Esophagus (tissue), 2 donors: ENCODE results near the gene PCDHGB3. TPM values are rescaled to one million over a fixed set of nuclear protein-coding genes. Genes with fewer than 3 reads are reported as not detected.
A peak's percentile ranks its signal among the peaks of the same experiment; 100 is the strongest.
"Not testable (repeated sequence)": the region's sequence is repeated elsewhere in the genome, so short reads cannot be mapped to it uniquely, and the experiment has no call there.

ENCODE experiments used
- H3K27ac ChIP-seq, 2 donors: one replicate each; pipeline ENCODE4 v1.5.1; 2013; ENCODE audit warnings: low read depth in 2 of 2, mild to moderate bottlenecking in 2 of 2, inconsistent platforms in 1 of 2, low read length in 1 of 2, moderate library complexity in 1 of 2
- H3K27me3 ChIP-seq, 2 donors: one replicate each; pipeline ENCODE4 v1.6.1; 2013; ENCODE audit warnings: low read length in 2 of 2, control low read depth in 1 of 2, mild to moderate bottlenecking in 1 of 2; ENCODE audit not compliant: insufficient read depth in 2 of 2, control insufficient read depth in 1 of 2
- H3K36me3 ChIP-seq, 2 donors: one replicate each; pipeline ENCODE4 v1.6.1; 2013; ENCODE audit warnings: low read length in 1 of 2; ENCODE audit not compliant: control insufficient read depth in 2 of 2, insufficient read depth in 2 of 2
- H3K4me1 ChIP-seq, 2 donors: one replicate each; pipeline ENCODE4 v1.6.1; 2013; ENCODE audit warnings: low read length in 1 of 2; ENCODE audit not compliant: control insufficient read depth in 2 of 2, insufficient read depth in 2 of 2
- H3K4me3 ChIP-seq, 2 donors: one replicate each; pipeline ENCODE4 v1.5.1; 2013; ENCODE audit warnings: low read length in 2 of 2, mild to moderate bottlenecking in 2 of 2, low read depth in 1 of 2, moderate library complexity in 1 of 2
- H3K9me3 ChIP-seq, 2 donors: one replicate each; pipeline ENCODE4 v1.6.1; 2013; ENCODE audit warnings: mild to moderate bottlenecking in 2 of 2, low read depth in 1 of 2, low read length in 1 of 2, moderate library complexity in 1 of 2; ENCODE audit not compliant: control insufficient read depth in 2 of 2, insufficient read depth in 1 of 2
- WGBS, 2 donors: extraction: QIAGEN DNeasy Blood & Tissue Kit; methylation state at CpG; one replicate each; pipeline ENCODE4 v1.1.7; 2013; 5-methylcytosine and 5-hydroxymethylcytosine counted together
- polyA plus RNA-seq, 2 donors: library from polyadenylated mRNA; stranded (reverse); fragments of 200-250 nt; gene quantifications; one replicate each; pipeline ENCODE4 v1.2.3, GENCODE V29; 2013
- donor health status: healthy with polysubstance abuse.
- donor health status: Bipolar disorder and iron deficiency.

The PCDHGB3 gene
- polyA plus RNA-seq, 2 donors: 0.13 to 0.37 TPM

DNA sequence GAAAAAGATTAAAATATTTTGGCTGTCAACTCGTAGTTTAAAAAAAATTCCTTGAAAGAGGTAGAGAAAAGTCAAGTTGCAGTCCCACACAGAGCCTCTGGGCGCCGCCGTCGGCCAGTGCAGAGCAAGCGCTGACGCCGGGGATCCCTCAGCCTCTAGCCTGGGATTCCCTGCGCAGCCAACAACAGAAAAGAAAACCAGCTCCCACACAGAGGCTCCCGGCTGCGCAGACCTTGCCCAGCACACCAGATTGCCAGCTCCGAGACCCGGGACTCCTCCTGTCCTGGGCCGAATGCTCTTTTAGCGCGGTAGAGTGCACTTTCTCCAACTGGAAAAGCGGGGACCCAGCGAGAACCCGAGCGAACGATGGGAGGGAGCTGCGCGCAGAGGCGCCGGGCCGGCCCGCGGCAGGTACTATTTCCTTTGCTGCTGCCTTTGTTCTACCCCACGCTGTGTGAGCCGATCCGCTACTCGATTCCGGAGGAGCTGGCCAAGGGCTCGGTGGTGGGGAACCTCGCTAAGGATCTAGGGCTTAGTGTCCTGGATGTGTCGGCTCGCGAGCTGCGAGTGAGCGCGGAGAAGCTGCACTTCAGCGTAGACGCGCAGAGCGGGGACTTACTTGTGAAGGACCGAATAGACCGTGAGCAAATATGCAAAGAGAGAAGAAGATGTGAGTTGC, 47.6 kb downstream of the PCDHGB3 start, which contains the start of gene PCDHGB7:
PCDHGB7 (plus strand) TSS at position 184 of the 679 bp plus-strand sequence; CDS start at position 367, 183 bp downstream.
- not testable (repeated sequence) for H3K27me3 ChIP-seq, H3K36me3 ChIP-seq, H3K4me1 ChIP-seq
- 14 to 16% methylated on average over 46 of the region's 47 CpGs for WGBS, 2 donors
- H3K4me3 ChIP-seq: peak within 1 kb of the TSS; percentile 35 to 44
- peak within 1 kb of the TSS; percentile 13 to 21 for H3K27ac ChIP-seq
- peaks cover 52 to 57% of the 10 kb centered on the region in 2 donors for H3K9me3 ChIP-seq

DNA sequence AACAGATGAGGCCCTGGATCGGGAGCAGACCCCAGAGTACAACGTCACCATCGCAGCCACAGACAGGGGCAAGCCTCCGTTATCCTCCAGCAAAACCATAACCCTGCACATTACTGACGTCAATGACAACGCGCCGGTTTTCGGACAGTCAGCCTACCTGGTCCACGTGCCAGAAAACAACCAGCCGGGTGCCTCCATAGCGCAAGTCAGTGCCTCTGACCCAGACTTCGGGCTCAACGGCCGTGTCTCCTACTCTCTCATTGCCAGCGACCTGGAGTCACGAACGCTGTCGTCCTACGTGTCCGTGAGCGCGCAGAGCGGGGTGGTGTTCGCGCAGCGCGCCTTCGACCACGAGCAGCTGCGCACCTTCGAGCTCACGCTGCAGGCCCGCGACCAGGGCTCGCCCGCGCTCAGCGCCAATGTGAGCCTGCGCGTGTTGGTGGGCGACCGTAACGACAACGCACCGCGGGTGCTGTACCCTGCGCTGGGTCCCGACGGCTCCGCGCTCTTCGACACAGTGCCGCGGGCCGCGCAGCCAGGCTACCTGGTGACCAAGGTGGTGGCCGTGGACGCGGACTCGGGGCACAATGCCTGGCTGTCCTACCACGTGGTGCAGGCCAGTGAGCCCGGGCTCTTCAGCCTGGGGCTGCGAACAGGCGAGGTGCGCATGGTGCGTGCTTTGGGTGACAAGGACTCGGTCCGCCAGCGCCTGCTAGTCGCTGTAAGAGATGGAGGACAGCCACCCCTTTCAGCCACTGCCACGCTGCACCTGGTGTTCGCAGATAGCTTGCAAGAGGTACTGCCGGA, 49.2 kb downstream of the PCDHGB3 start:
- Histone ChIP-seq H3K27me3 (no peaks in the 10 kb centered on the region), H3K4me1 (peaks cover 0 to 5% of the 10 kb centered on the region in 2 donors), H3K4me3 (no peak overlapping the region), H3K36me3 (peaks cover 0 to 2% of the 10 kb centered on the region in 2 donors), H3K27ac (no peak overlapping the region), H3K9me3 (peaks cover 53 to 54% of the 10 kb centered on the region in 2 donors)
- 31 to 37% methylated on average over 73 to 74 of the region's 74 CpGs for WGBS, 2 donors

DNA sequence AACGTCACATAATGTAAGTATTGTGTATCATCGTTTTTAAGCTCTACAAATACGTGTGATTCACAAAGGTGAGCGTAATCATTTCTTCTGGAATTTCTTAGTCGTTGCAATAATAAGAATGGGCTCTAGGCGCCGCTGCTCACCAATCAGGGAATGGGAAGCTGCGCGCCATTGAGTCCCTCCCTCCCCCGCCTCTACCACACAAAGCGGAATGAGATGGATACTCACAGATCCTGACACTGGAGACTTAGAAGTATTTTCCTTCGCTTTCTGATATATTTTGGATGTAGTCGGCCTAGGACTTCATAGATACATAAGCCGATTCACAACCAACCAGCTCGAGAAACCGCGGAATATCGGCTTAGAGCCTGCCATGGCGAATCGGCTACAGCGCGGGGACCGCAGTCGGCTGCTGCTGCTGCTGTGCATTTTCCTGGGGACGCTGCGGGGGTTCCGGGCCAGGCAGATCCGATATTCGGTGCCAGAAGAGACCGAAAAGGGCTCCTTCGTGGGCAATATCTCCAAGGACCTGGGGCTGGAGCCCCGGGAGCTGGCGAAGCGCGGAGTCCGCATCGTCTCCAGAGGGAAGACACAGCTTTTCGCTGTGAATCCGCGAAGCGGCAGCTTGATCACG, 50.9 kb downstream of the PCDHGB3 start, which contains the start of gene PCDHGA11:
PCDHGA11 (plus strand) TSS at position 197 of the 634 bp plus-strand sequence; CDS start at position 374, 177 bp downstream.
- peaks cover 0 to 2% of the 10 kb centered on the region in 2 donors for H3K36me3 ChIP-seq
- H3K27ac ChIP-seq: no peak within 1 kb of the TSS
- 15 to 16% methylated on average over 42 of the region's 42 CpGs for WGBS, 2 donors
- H3K9me3 ChIP-seq: peaks cover 46% of the 10 kb centered on the region in 2 donors
- H3K4me3 ChIP-seq: peak within 1 kb of the TSS; percentile 7 to 32
- H3K27me3 ChIP-seq: no peaks in the 10 kb centered on the region
- peaks cover 0 to 5% of the 10 kb centered on the region in 2 donors for H3K4me1 ChIP-seq

DNA sequence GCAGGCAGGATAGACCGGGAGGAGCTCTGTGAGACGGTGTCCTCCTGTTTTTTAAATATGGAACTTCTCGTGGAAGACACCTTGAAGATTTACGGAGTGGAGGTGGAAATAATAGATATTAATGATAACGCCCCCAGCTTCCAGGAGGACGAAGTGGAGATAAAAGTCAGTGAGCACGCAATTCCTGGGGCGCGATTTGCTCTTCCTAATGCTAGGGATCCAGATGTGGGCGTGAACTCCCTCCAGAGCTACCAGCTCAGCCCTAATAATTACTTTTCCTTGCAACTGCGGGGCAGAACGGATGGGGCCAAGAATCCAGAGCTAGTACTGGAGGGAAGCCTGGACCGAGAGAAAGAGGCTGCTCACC, 51.4 kb downstream of the PCDHGB3 start:
- Histone ChIP-seq H3K4me1 (peaks cover 0 to 5% of the 10 kb centered on the region in 2 donors), H3K27ac (no peak overlapping the region), H3K36me3 (peaks cover 0 to 2% of the 10 kb centered on the region in 2 donors), H3K27me3 (no peaks in the 10 kb centered on the region), H3K9me3 (peaks cover 50% of the 10 kb centered on the region in 2 donors), H3K4me3 (peak overlapping the region; percentile 7 to 32)
- 11 to 13% methylated on average over 13 of the region's 13 CpGs for WGBS, 2 donors

Other genes with a start within 250 kb of the PCDHGB3 start
- under 1 TPM; 0.20 to 0.36 TPM for gene PCDHB4, start 248.4 kb upstream of the PCDHGB3 start, polyA plus RNA-seq
- gene PCDHB5, start 235.0 kb upstream of the PCDHGB3 start, polyA plus RNA-seq: under 1 TPM; 0.14 to 0.26 TPM
- gene PCDHB6, start 220.2 kb upstream of the PCDHGB3 start, polyA plus RNA-seq: under 1 TPM; 0.06 to 0.09 TPM
- under 1 TPM; 0.02 to 0.14 TPM for gene PCDHB7, start 197.6 kb upstream of the PCDHGB3 start, polyA plus RNA-seq
- gene PCDHB8, start 192.5 kb upstream of the PCDHGB3 start, polyA plus RNA-seq: under 1 TPM; 0.04 TPM
- under 1 TPM; 0.08 to 0.16 TPM for gene PCDHB16, start 187.9 kb upstream of the PCDHGB3 start, polyA plus RNA-seq
- gene PCDHB9, start 183.1 kb upstream of the PCDHGB3 start, polyA plus RNA-seq: under 1 TPM; 0.16 to 0.18 TPM
- gene PCDHB10, start 177.9 kb upstream of the PCDHGB3 start, polyA plus RNA-seq: under 1 TPM; 0.10 to 0.44 TPM
- under 1 TPM; 0.16 to 0.47 TPM for gene PCDHB11, start 170.6 kb upstream of the PCDHGB3 start, polyA plus RNA-seq
- under 1 TPM; 0.08 to 0.15 TPM for gene PCDHB12, start 161.5 kb upstream of the PCDHGB3 start, polyA plus RNA-seq
- under 1 TPM; 0.29 to 0.33 TPM for gene PCDHB13, start 156.3 kb upstream of the PCDHGB3 start, polyA plus RNA-seq
- under 1 TPM; 0.67 to 0.88 TPM for gene PCDHB14, start 146.9 kb upstream of the PCDHGB3 start, polyA plus RNA-seq
- under 1 TPM; 0.37 to 0.80 TPM for gene PCDHB15, start 124.8 kb upstream of the PCDHGB3 start, polyA plus RNA-seq
- under 1 TPM; 0.05 to 0.29 TPM for gene SLC25A2, start 66.2 kb upstream of the PCDHGB3 start, polyA plus RNA-seq
- 10 to 100 TPM; 22.5 to 35.3 TPM for gene TAF7, start 49.5 kb upstream of the PCDHGB3 start, polyA plus RNA-seq
- under 1 TPM; 0.13 to 0.22 TPM for gene PCDHGA1, start 39.7 kb upstream of the PCDHGB3 start, polyA plus RNA-seq
- gene PCDHGA2, start 31.5 kb upstream of the PCDHGB3 start, polyA plus RNA-seq: under 1 TPM; 0.14 to 0.27 TPM
- under 1 TPM; 0.08 to 0.12 TPM for gene PCDHGA3, start 26.4 kb upstream of the PCDHGB3 start, polyA plus RNA-seq
- under 1 TPM; 0.19 to 0.39 TPM for gene PCDHGB1, start 20.1 kb upstream of the PCDHGB3 start, polyA plus RNA-seq
- gene PCDHGA4, start 15.2 kb upstream of the PCDHGB3 start, polyA plus RNA-seq: under 1 TPM; 0.11 to 0.12 TPM
- under 1 TPM; 0.20 to 0.39 TPM for gene PCDHGB2, start 10.2 kb upstream of the PCDHGB3 start, polyA plus RNA-seq
- under 1 TPM; 0.14 to 0.28 TPM for gene PCDHGA5, start 6.1 kb upstream of the PCDHGB3 start, polyA plus RNA-seq
- gene PCDHGA6, start 3.6 kb downstream of the PCDHGB3 start, polyA plus RNA-seq: under 1 TPM; 0.36 to 0.63 TPM
- under 1 TPM; 0.24 to 0.53 TPM for gene PCDHGA7, start 12.5 kb downstream of the PCDHGB3 start, polyA plus RNA-seq
- gene PCDHGB4, start 17.5 kb downstream of the PCDHGB3 start, polyA plus RNA-seq: under 1 TPM; 0.36 to 0.37 TPM
- gene PCDHGA8, start 22.4 kb downstream of the PCDHGB3 start, polyA plus RNA-seq: under 1 TPM; 0.06 to 0.29 TPM
- gene PCDHGB5, start 27.7 kb downstream of the PCDHGB3 start, polyA plus RNA-seq: 1 to 10 TPM; 1.0 to 1.7 TPM
- under 1 TPM; 0.54 to 0.83 TPM for gene PCDHGA9, start 32.5 kb downstream of the PCDHGB3 start, polyA plus RNA-seq
- gene PCDHGB6, start 37.8 kb downstream of the PCDHGB3 start, polyA plus RNA-seq: under 1 TPM; 0.60 to 0.92 TPM
- 1 to 10 TPM; 1.1 to 1.2 TPM for gene PCDHGA10, start 42.7 kb downstream of the PCDHGB3 start, polyA plus RNA-seq
- gene PCDHGB7, start 47.4 kb downstream of the PCDHGB3 start, polyA plus RNA-seq: 1 to 10 TPM; 1.2 to 1.4 TPM
- gene PCDHGA11, start 50.8 kb downstream of the PCDHGB3 start, polyA plus RNA-seq: under 1 TPM; 0.44 to 0.75 TPM
- gene PCDHGA12, start 60.3 kb downstream of the PCDHGB3 start, polyA plus RNA-seq: under 1 TPM; 0.34 to 0.65 TPM
- 10 to 100 TPM; 25.8 to 32.1 TPM for gene PCDHGC3, start 105.7 kb downstream of the PCDHGB3 start, polyA plus RNA-seq
- under 1 TPM; 0.05 to 0.45 TPM for gene PCDHGC4, start 114.8 kb downstream of the PCDHGB3 start, polyA plus RNA-seq
- under 1 TPM; 0.05 to 0.43 TPM for gene PCDHGC5, start 118.8 kb downstream of the PCDHGB3 start, polyA plus RNA-seq
- gene DIAPH1, start 248.8 kb downstream of the PCDHGB3 start, polyA plus RNA-seq: 10 to 100 TPM; 84.2 to 84.5 TPM